MM.1S (cell line): ENCODE measurements around the gene SYNDIG1.

Source experiments
- DNase-seq: peaks from one replicate; pipeline ENCODE4 v3.0.0-alpha.2; 2015
- H2AFZ ChIP-seq: fragments of 300-600 bp; sonication (generic); 2 replicates; pipeline ENCODE4 v1.6.0; 2016; ENCODE audit warnings: antibody characterized with exemption, low read length
- H3F3A ChIP-seq: fragments of 300-600 bp; sonication (generic); 2 replicates; pipeline ENCODE4 v1.6.1; 2016; ENCODE audit warnings: mild to moderate bottlenecking, antibody characterized with exemption, low read length, moderate library complexity, mixed read lengths; ENCODE audit not compliant: insufficient read depth
- H3K27ac ChIP-seq: fragments of 300-600 bp; sonication (generic); 2 replicates; pipeline ENCODE4 v1.5.1; 2016; ENCODE audit warnings: mild to moderate bottlenecking, low read length
- H3K27me3 ChIP-seq: fragments of 300-600 bp; sonication (generic); replicated peaks from 2 replicates; pipeline ENCODE4 v1.6.0; 2016; ENCODE audit warnings: low read length; ENCODE audit not compliant: insufficient read depth
- H3K36me3 ChIP-seq: fragments of 300-600 bp; sonication (generic); replicated peaks from 2 replicates; pipeline ENCODE4 v1.6.1; 2016; ENCODE audit warnings: mild to moderate bottlenecking, low read length, mixed read lengths; ENCODE audit not compliant: insufficient read depth
- H3K4me1 ChIP-seq: fragments of 300-600 bp; sonication (generic); 2 replicates; pipeline ENCODE4 v1.6.1; 2016; ENCODE audit warnings: low read length, mixed read lengths
- H3K4me2 ChIP-seq: fragments of 300-600 bp; sonication (generic); 2 replicates; pipeline ENCODE4 v1.6.0; 2016; ENCODE audit warnings: low read depth, low read length
- H3K4me3 ChIP-seq: fragments of 300-600 bp; sonication (generic); 2 replicates; pipeline ENCODE4 v1.5.1; 2016; ENCODE audit warnings: low read length, mixed read lengths
- H3K79me2 ChIP-seq: fragments of 300-600 bp; sonication (generic); 2 replicates; pipeline ENCODE4 v1.6.1; 2016; ENCODE audit warnings: mixed run types, low read length, mixed read lengths
- H3K9ac ChIP-seq: fragments of 300-600 bp; sonication (generic); 2 replicates; pipeline ENCODE4 v1.6.1; 2016; ENCODE audit warnings: low read length, mixed read lengths
- H3K9me2 ChIP-seq: fragments of 300-600 bp; sonication (generic); replicated peaks from 2 replicates; pipeline ENCODE4 v1.6.1; 2016; ENCODE audit warnings: mild to moderate bottlenecking, low read length, mixed read lengths; ENCODE audit not compliant: insufficient read depth
- H3K9me3 ChIP-seq: fragments of 300-600 bp; sonication (generic); replicated peaks from 2 replicates; pipeline ENCODE4 v1.6.1; 2016; ENCODE audit warnings: mild to moderate bottlenecking, low read length, mixed read lengths; ENCODE audit not compliant: insufficient read depth
- H4K20me1 ChIP-seq: fragments of 300-600 bp; sonication (generic); 2 replicates; pipeline ENCODE4 v1.6.1; 2016; ENCODE audit warnings: mild to moderate bottlenecking, low read length, moderate library complexity, mixed read lengths; ENCODE audit not compliant: insufficient read depth
- EZH2 ChIP-seq: fragments of 300-600 bp; sonication (generic); optimal IDR thresholded peaks from 2 replicates; pipeline ENCODE3; 2017; ENCODE audit warnings: low read depth, mild to moderate bottlenecking, antibody characterized with exemption, low read length, mixed read lengths
- EZH2phosphoT487 ChIP-seq: fragments of 300-600 bp; sonication (generic); IDR thresholded peaks from 2 replicates; pipeline ENCODE4 v1.6.1; 2018; ENCODE audit warnings: antibody characterized with exemption, low read length
- TF ChIP-seq, protein P1 (sequence below): fragments of 300-600 bp; sonication (generic); IDR thresholded peaks from 2 replicates; pipeline ENCODE4 v1.5.1; 2016; ENCODE audit warnings: antibody characterized with exemption, low read length, mixed read lengths

The SYNDIG1 gene

DNA sequence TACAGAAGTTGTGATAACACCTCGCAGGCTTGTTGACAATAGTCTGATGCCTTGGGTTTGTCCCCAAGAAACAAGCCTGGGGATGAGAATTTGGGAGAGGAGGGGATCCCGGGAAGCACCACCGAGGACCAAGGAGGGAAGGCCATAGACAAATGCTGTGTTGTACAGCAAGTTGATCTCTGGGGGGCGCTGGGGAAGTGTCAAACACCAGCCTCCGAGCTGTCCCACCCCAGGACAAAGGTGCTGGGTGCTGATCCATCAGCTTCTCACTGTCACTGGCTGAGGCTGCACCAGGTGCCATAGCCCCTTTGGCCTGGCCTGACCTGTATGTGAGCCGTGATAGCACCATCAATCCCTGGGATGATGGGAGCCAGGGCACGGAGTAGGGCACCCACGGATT is 64.0 kb downstream of the SYNDIG1 start:
- Histone ChIP-seq H3K9ac (no peak overlapping the region), H3K27me3 (no peaks in the 10 kb centered on the region), H3K36me3 (no peaks in the 10 kb centered on the region), H3K79me2 (peaks cover 58% of the 10 kb centered on the region), H3K9me2 (no peaks in the 10 kb centered on the region), H3K4me1 (no peaks in the 10 kb centered on the region), H3K4me3 (no peak overlapping the region), H3K4me2 (no peak overlapping the region), H3K27ac (no peak overlapping the region), H4K20me1 (no peaks in the 10 kb centered on the region), H3F3A (no peaks in the 10 kb centered on the region), H3K9me3 (no peaks in the 10 kb centered on the region), H2AFZ (no peak overlapping the region)
- DNase-seq = no peak
- no peak for TF ChIP-seq EZH2

- Histone ChIP-seq H3K27ac (no peak overlapping the region), H3K4me3 (no peak overlapping the region), H3K9me3 (no peaks in the 10 kb centered on the region), H3K79me2 (peaks cover 50% of the 10 kb centered on the region), H3K9ac (no peak overlapping the region), H4K20me1 (no peaks in the 10 kb centered on the region), H2AFZ (no peak overlapping the region), H3K36me3 (no peaks in the 10 kb centered on the region), H3K4me2 (no peak overlapping the region), H3F3A (no peaks in the 10 kb centered on the region), H3K4me1 (no peaks in the 10 kb centered on the region), H3K27me3 (no peaks in the 10 kb centered on the region), H3K9me2 (no peaks in the 10 kb centered on the region)
- TF ChIP-seq EZH2 (no peak), EZH2phosphoT487 (no peak)
- TF ChIP-seq, protein P1, sequence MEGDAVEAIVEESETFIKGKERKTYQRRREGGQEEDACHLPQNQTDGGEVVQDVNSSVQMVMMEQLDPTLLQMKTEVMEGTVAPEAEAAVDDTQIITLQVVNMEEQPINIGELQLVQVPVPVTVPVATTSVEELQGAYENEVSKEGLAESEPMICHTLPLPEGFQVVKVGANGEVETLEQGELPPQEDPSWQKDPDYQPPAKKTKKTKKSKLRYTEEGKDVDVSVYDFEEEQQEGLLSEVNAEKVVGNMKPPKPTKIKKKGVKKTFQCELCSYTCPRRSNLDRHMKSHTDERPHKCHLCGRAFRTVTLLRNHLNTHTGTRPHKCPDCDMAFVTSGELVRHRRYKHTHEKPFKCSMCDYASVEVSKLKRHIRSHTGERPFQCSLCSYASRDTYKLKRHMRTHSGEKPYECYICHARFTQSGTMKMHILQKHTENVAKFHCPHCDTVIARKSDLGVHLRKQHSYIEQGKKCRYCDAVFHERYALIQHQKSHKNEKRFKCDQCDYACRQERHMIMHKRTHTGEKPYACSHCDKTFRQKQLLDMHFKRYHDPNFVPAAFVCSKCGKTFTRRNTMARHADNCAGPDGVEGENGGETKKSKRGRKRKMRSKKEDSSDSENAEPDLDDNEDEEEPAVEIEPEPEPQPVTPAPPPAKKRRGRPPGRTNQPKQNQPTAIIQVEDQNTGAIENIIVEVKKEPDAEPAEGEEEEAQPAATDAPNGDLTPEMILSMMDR = no peak
- DNase-seq = no peak
Observed at GRCh38 chr20:24534282-24534681, 64.9 kb downstream of the SYNDIG1 start.

GRCh38 chr20:24535941-24536730 is 66.7 kb downstream of the SYNDIG1 start:
- Histone ChIP-seq H3K9ac (no peak overlapping the region), H3K79me2 (peaks cover 41% of the 10 kb centered on the region), H3K4me1 (peaks cover 7% of the 10 kb centered on the region; the same call in 1 of the 2 replicates), H3K9me2 (no peaks in the 10 kb centered on the region), H3K4me3 (no peak overlapping the region), H3K36me3 (no peaks in the 10 kb centered on the region), H4K20me1 (no peaks in the 10 kb centered on the region), H3K9me3 (no peaks in the 10 kb centered on the region), H3K27me3 (no peaks in the 10 kb centered on the region), H3K4me2 (no peak overlapping the region), H3F3A (no peaks in the 10 kb centered on the region), H2AFZ (no peak overlapping the region), H3K27ac (no peak overlapping the region)
- TF ChIP-seq EZH2 (no peak), EZH2phosphoT487 (no peak)
- TF ChIP-seq, protein P1 = no peak
- no peak for DNase-seq

DNA sequence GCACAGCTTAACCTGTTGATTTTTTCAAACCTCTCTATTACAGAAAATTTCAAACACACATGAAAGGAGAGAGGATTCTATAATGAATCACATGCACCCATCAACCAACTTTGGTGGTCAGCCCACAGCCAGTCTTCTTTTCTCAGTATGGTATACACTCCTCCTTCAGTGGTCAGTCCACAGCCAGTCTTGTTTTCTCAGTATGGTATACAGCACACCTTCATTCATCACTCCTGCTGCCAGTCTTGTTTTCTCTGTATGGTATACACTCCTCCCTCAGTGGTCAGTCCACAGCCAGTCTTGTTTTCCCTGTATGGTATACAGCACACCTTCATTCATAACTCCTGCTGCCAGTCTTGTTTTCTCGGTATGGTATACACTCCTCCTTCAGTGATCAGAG is 67.8 kb downstream of the SYNDIG1 start:
- Histone ChIP-seq H3K36me3 (no peaks in the 10 kb centered on the region), H2AFZ (no peak overlapping the region), H3K27me3 (no peaks in the 10 kb centered on the region), H3K9me2 (no peaks in the 10 kb centered on the region), H3K27ac (no peak overlapping the region), H3K9me3 (no peaks in the 10 kb centered on the region), H3K4me1 (peaks cover 10% of the 10 kb centered on the region; the same call in 1 of the 2 replicates), H3K79me2 (peaks cover 39% of the 10 kb centered on the region), H3F3A (no peaks in the 10 kb centered on the region), H3K4me2 (no peak overlapping the region), H3K4me3 (no peak overlapping the region), H3K9ac (no peak overlapping the region), H4K20me1 (no peaks in the 10 kb centered on the region)
- no peak for DNase-seq
- no peak for TF ChIP-seq EZH2
- TF ChIP-seq EZH2phosphoT487 = no peak
- TF ChIP-seq, protein P1 = no peak
